GM10847 (cell line): Measurements from ENCODE around the gene ARMC9.

Experiments used
- POLR2A ChIP-seq: IDR thresholded peaks from 2 replicates; pipeline ENCODE4 v1.6.1; 2011; ENCODE audit not compliant: insufficient read length; ENCODE audit errors: extremely low read depth

Gene ARMC9

GRCh38 chr2:231299267-231299666 is 100.8 kb downstream of the ARMC9 start:
- TF ChIP-seq POLR2A: no peak

GRCh38 chr2:231300020-231300721 is 101.7 kb downstream of the ARMC9 start:
- TF ChIP-seq POLR2A: no peak

GRCh38 chr2:231300722-231301076 is 102.3 kb downstream of the ARMC9 start:
- no peak for TF ChIP-seq POLR2A

- no peak for TF ChIP-seq POLR2A
These were observed 106.8 kb downstream of the ARMC9 start for GRCh38 chr2:231305221-231305620.

- no peak for TF ChIP-seq POLR2A
These were observed 108.5 kb downstream of the ARMC9 start for GRCh38 chr2:231306791-231307393.

GRCh38 chr2:231308219-231308618 is 109.8 kb downstream of the ARMC9 start:
- no peak for TF ChIP-seq POLR2A

- no peak for TF ChIP-seq POLR2A
These were observed 110.4 kb downstream of the ARMC9 start for GRCh38 chr2:231308631-231309428.

- TF ChIP-seq POLR2A: no peak
These were observed 113.6 kb downstream of the ARMC9 start for GRCh38 chr2:231312066-231312465.

- TF ChIP-seq POLR2A: no peak
These were observed 117.5 kb downstream of the ARMC9 start for GRCh38 chr2:231315896-231316295.

GRCh38 chr2:231317579-231317978 is 119.1 kb downstream of the ARMC9 start:
- TF ChIP-seq POLR2A: no peak

- TF ChIP-seq POLR2A: no peak
These were observed 120.0 kb downstream of the ARMC9 start for GRCh38 chr2:231318436-231318835.

GRCh38 chr2:231318954-231319353 is 120.5 kb downstream of the ARMC9 start:
- no peak for TF ChIP-seq POLR2A

- no peak for TF ChIP-seq POLR2A
These were observed 121.4 kb downstream of the ARMC9 start for GRCh38 chr2:231319867-231320266.

- no peak for TF ChIP-seq POLR2A
These were observed 122.6 kb downstream of the ARMC9 start for GRCh38 chr2:231321021-231321420.

GRCh38 chr2:231321556-231322334 is 123.3 kb downstream of the ARMC9 start:
- TF ChIP-seq POLR2A: no peak
